Measurements from ENCODE around the gene TPI1.

TPI1 gene

GRCh38 chr12:6905414-6906040 lies 38.2 kb downstream of the TPI1 start:
- no peak for TF ChIP-seq FOXP2 (optimal IDR thresholded peaks at IDR 0.05; ENCODE audit: borderline replicate concordance, extremely low read depth, extremely low read length, insufficient read depth)
- TF ChIP-seq SIN3A (IDR thresholded peaks at IDR 0.05; ENCODE audit: borderline replicate concordance, insufficient read depth, low read length): no peak

- TF ChIP-seq TAF1 (IDR thresholded peaks at IDR 0.05; ENCODE audit: borderline replicate concordance, insufficient read depth, low read length): no peak
- no peak for TF ChIP-seq POLR2AphosphoS5 (IDR thresholded peaks at IDR 0.05; ENCODE audit: low read depth, low read length)
These were observed 42.3 kb downstream of the TPI1 start for GRCh38 chr12:6909421-6910145.

- no peak for TF ChIP-seq FOXP2 (optimal IDR thresholded peaks at IDR 0.05; ENCODE audit: borderline replicate concordance, extremely low read depth, extremely low read length, insufficient read depth)
- TF ChIP-seq POLR2AphosphoS5 (IDR thresholded peaks at IDR 0.05; ENCODE audit: low read depth, low read length): no peak
- TF ChIP-seq REST (IDR thresholded peaks at IDR 0.05; ENCODE audit: insufficient read depth in 1 of 2, low read depth in 2 of 2, low read length in 2 of 2): no peak
- no peak for TF ChIP-seq SIN3A (IDR thresholded peaks at IDR 0.05; ENCODE audit: borderline replicate concordance, insufficient read depth, low read length)
- TF ChIP-seq TAF1 (IDR thresholded peaks at IDR 0.05; ENCODE audit: borderline replicate concordance, insufficient read depth, low read length): no peak
These were observed 45.0 kb downstream of the TPI1 start for GRCh38 chr12:6912164-6912935.

GRCh38 chr12:6914246-6914946 lies 47.1 kb downstream of the TPI1 start, which contains the start of gene ENO2:
Gene ENO2 (plus strand): TSS chr12:6914580. CDS start chr12:6915833, 1,253 bp downstream.
- no peak for TF ChIP-seq POLR2AphosphoS5 (IDR thresholded peaks at IDR 0.05; ENCODE audit: low read depth, low read length)
- no peak for TF ChIP-seq REST (IDR thresholded peaks at IDR 0.05; ENCODE audit: insufficient read depth in 1 of 2, low read depth in 2 of 2, low read length in 2 of 2)
- TF ChIP-seq FOXP2 (optimal IDR thresholded peaks at IDR 0.05; ENCODE audit: borderline replicate concordance, extremely low read depth, extremely low read length, insufficient read depth): no peak
- no peak for TF ChIP-seq TAF1 (IDR thresholded peaks at IDR 0.05; ENCODE audit: borderline replicate concordance, insufficient read depth, low read length)
- no peak for TF ChIP-seq SIN3A (IDR thresholded peaks at IDR 0.05; ENCODE audit: borderline replicate concordance, insufficient read depth, low read length)

- no peak for TF ChIP-seq POLR2AphosphoS5 (IDR thresholded peaks at IDR 0.05; ENCODE audit: low read depth, low read length)
- TF ChIP-seq REST (IDR thresholded peaks at IDR 0.05; ENCODE audit: insufficient read depth in 1 of 2, low read depth in 2 of 2, low read length in 2 of 2): no peak
- TF ChIP-seq SIN3A (IDR thresholded peaks at IDR 0.05; ENCODE audit: borderline replicate concordance, insufficient read depth, low read length): no peak
- no peak for TF ChIP-seq FOXP2 (optimal IDR thresholded peaks at IDR 0.05; ENCODE audit: borderline replicate concordance, extremely low read depth, extremely low read length, insufficient read depth)
- no peak for TF ChIP-seq TAF1 (IDR thresholded peaks at IDR 0.05; ENCODE audit: borderline replicate concordance, insufficient read depth, low read length)
These were observed 47.8 kb downstream of the TPI1 start for GRCh38 chr12:6914947-6915788.

All from PFSK-1 (cell line).